ENCODE data around the gene LAIR1. TPM values are rescaled to one million over a fixed set of nuclear protein-coding genes. Genes with fewer than 3 reads are reported as not detected.

LAIR1 gene
- polyA plus RNA-seq, 3 donors: 48.0 to 202 (median 73.8) TPM

DNA sequence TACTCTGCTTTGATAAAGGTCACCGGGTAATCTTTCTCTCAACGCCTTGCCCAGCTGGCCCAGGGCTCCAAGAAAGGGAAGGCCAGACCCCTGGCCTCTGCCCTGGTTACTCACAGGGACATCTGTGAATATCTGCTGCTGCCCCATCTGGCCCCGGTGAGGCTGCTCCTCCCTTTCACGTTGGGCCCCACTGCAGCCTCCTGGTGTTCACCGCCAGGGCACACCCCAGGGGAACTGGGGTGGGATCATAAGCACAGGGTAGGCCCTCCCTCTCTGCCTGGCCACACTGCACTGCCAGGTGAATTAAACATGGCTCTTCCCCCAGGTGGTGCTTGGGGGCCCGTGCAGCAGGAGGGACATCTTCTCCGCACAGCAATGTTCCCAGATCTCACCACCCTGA is 12.7 kb downstream of the LAIR1 start:
- Mint-ChIP-seq H3K9me3 (peaks cover 0 to 10% (median 5%) of the 10 kb centered on the region in 7 donors), H3K27ac (peak overlapping the region in 5 of 7 donors; percentile 24 to 77 (median 56)), H3K4me3 (no peak overlapping the region), H3K36me3 (peaks cover 33 to 35% of the 10 kb centered on the region in 2 donors), H3K4me1 (peaks cover 46% of the 10 kb centered on the region), H3K27me3 (ENCODE audit: low read depth in 3 of 3) (peaks cover 6 to 9% (median 8%) of the 10 kb centered on the region in 3 donors)
- Histone ChIP-seq H3K4me1 (ENCODE audit: control insufficient read depth in 1 of 2, insufficient read depth in 2 of 2, low read length in 2 of 2) (peaks cover 27 to 32% of the 10 kb centered on the region in 2 donors), H3K79me2 (ENCODE audit: insufficient read depth, low read length) (peaks cover 9% of the 10 kb centered on the region), H3K27me3 (ENCODE audit: control insufficient read depth in 2 of 2, insufficient read depth in 2 of 2, low read length in 2 of 2) (peaks cover 0 to 2% of the 10 kb centered on the region in 2 donors), H4K20me1 (ENCODE audit: insufficient read depth, low read length) (peaks cover 24% of the 10 kb centered on the region), H3K4me3 (replicated peaks in 1 of 3; ENCODE audit: low read depth in 2 of 3, low read length in 3 of 3) (peak overlapping the region in 1 of 3 experiments; percentile 8), H3K9me3 (replicated peaks in 1 of 2; ENCODE audit: control insufficient read depth in 1 of 2, insufficient read depth in 1 of 2, low read length in 2 of 2) (no peaks in the 10 kb centered on the region), H3K9ac (ENCODE audit: insufficient read depth, low read length, poor library complexity, severe bottlenecking) (no peak overlapping the region), H3K4me2 (replicated peaks; ENCODE audit: extremely low read depth, low read length, poor library complexity, severe bottlenecking) (peak overlapping the region; percentile 29), H3K27ac (ENCODE audit: low read depth in 1 of 2, low read length in 2 of 2) (peak overlapping the region; percentile 24 to 44), H3K36me3 (replicated peaks in 1 of 2; ENCODE audit: control insufficient read depth in 1 of 2, insufficient read depth in 2 of 2, low read length in 2 of 2) (peaks cover 30 to 32% of the 10 kb centered on the region in 2 donors), H2AFZ (ENCODE audit: insufficient read depth, low read depth, low read length, poor library complexity, severe bottlenecking) (no peak overlapping the region)
- intact Hi-C loops (cut with micrococcal nuclease): loop anchor here (5.0 kb wide), 2 partner anchors 35 to 40 kb away; no protein-coding TSS in a partner anchor
- 17% methylated on average over 5 of the region's 7 CpGs for whole genome bisulfite sequencing (ENCODE audit: insufficient coverage)
- no peak for DNase-seq
- TF ChIP-seq, protein P1, sequence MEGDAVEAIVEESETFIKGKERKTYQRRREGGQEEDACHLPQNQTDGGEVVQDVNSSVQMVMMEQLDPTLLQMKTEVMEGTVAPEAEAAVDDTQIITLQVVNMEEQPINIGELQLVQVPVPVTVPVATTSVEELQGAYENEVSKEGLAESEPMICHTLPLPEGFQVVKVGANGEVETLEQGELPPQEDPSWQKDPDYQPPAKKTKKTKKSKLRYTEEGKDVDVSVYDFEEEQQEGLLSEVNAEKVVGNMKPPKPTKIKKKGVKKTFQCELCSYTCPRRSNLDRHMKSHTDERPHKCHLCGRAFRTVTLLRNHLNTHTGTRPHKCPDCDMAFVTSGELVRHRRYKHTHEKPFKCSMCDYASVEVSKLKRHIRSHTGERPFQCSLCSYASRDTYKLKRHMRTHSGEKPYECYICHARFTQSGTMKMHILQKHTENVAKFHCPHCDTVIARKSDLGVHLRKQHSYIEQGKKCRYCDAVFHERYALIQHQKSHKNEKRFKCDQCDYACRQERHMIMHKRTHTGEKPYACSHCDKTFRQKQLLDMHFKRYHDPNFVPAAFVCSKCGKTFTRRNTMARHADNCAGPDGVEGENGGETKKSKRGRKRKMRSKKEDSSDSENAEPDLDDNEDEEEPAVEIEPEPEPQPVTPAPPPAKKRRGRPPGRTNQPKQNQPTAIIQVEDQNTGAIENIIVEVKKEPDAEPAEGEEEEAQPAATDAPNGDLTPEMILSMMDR (IDR thresholded peaks at IDR 0.05): no peak

DNA sequence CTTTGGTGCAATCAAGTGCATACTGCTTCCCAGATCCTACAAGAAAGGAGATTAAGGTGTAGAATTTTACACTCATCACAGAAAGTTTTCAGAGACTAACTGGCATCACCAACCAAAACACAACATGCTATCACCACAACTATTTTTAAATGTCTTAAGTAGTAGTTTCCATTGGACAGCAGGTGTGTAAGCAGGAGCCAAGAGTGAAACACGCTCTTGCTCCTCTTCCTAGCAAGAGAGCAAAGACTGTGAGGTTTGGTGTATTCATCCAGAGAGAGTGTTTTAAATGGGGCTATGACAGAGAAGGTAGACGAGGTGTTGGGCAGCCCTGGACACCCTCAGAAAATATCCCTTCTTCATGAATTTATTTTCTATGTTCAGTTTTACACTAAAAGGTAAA is 13.3 kb downstream of the LAIR1 start:
- peaks cover 6 to 9% (median 8%) of the 10 kb centered on the region in 3 donors for H3K27me3 Mint-ChIP-seq (ENCODE audit: low read depth in 3 of 3)
- Histone ChIP-seq H3K27ac (ENCODE audit: low read depth in 1 of 2, low read length in 2 of 2) (no peak overlapping the region), H3K36me3 (replicated peaks in 1 of 2; ENCODE audit: control insufficient read depth in 1 of 2, insufficient read depth in 2 of 2, low read length in 2 of 2) (peaks cover 24 to 26% of the 10 kb centered on the region in 2 donors), H3K9ac (ENCODE audit: insufficient read depth, low read length, poor library complexity, severe bottlenecking) (no peak overlapping the region), H4K20me1 (ENCODE audit: insufficient read depth, low read length) (peaks cover 24% of the 10 kb centered on the region), H3K9me3 (replicated peaks in 1 of 2; ENCODE audit: control insufficient read depth in 1 of 2, insufficient read depth in 1 of 2, low read length in 2 of 2) (no peaks in the 10 kb centered on the region), H3K27me3 (ENCODE audit: control insufficient read depth in 2 of 2, insufficient read depth in 2 of 2, low read length in 2 of 2) (peaks cover 0 to 2% of the 10 kb centered on the region in 2 donors), H3K79me2 (ENCODE audit: insufficient read depth, low read length) (peaks cover 5% of the 10 kb centered on the region), H3K4me3 (replicated peaks in 1 of 3; ENCODE audit: low read depth in 2 of 3, low read length in 3 of 3) (no peak overlapping the region), H3K4me1 (ENCODE audit: control insufficient read depth in 1 of 2, insufficient read depth in 2 of 2, low read length in 2 of 2) (peaks cover 32 to 38% of the 10 kb centered on the region in 2 donors), H3K4me2 (replicated peaks; ENCODE audit: extremely low read depth, low read length, poor library complexity, severe bottlenecking) (no peak overlapping the region), H2AFZ (ENCODE audit: insufficient read depth, low read depth, low read length, poor library complexity, severe bottlenecking) (no peak overlapping the region)
- no peak overlapping the region for H3K4me3 Mint-ChIP-seq
- intact Hi-C loops (cut with micrococcal nuclease): loop anchor here (5.0 kb wide), 2 partner anchors 36 to 41 kb away; no protein-coding TSS in a partner anchor
- H3K27ac Mint-ChIP-seq: no peak overlapping the region
- H3K36me3 Mint-ChIP-seq: peaks cover 28 to 29% of the 10 kb centered on the region in 2 donors
- TF ChIP-seq, protein P1 (IDR thresholded peaks at IDR 0.05): no peak
- 100% methylated on average over 1 of the region's 2 CpGs for WGBS (ENCODE audit: insufficient coverage)
- DNase-seq: no peak
- peaks cover 0 to 10% (median 5%) of the 10 kb centered on the region in 7 donors for H3K9me3 Mint-ChIP-seq
- peaks cover 51% of the 10 kb centered on the region for H3K4me1 Mint-ChIP-seq
